ENCODE measurements around the gene SUCNR1.

DNA sequence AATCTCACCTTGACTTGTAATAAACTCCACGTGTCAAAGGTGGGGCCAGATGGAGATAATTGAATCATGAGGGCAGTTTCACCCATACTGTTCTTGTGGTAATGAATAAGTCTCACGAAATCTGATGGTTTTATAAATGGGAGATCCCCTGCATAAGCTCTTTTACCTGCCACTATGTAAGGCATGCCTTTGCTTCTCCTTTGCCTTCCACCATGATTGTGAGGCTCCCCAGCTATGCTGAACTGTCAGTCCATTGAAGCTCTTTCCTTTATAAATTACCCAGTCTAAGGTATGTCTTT is 45.5 kb downstream of the SUCNR1 start:
- TF ChIP-seq, protein P1, sequence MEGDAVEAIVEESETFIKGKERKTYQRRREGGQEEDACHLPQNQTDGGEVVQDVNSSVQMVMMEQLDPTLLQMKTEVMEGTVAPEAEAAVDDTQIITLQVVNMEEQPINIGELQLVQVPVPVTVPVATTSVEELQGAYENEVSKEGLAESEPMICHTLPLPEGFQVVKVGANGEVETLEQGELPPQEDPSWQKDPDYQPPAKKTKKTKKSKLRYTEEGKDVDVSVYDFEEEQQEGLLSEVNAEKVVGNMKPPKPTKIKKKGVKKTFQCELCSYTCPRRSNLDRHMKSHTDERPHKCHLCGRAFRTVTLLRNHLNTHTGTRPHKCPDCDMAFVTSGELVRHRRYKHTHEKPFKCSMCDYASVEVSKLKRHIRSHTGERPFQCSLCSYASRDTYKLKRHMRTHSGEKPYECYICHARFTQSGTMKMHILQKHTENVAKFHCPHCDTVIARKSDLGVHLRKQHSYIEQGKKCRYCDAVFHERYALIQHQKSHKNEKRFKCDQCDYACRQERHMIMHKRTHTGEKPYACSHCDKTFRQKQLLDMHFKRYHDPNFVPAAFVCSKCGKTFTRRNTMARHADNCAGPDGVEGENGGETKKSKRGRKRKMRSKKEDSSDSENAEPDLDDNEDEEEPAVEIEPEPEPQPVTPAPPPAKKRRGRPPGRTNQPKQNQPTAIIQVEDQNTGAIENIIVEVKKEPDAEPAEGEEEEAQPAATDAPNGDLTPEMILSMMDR (IDR thresholded peaks at IDR 0.05), result no peak
- TF ChIP-seq POLR2A (IDR thresholded peaks at IDR 0.05) (no peak), POLR2AphosphoS5 (IDR thresholded peaks at IDR 0.05) (no peak)
